Measurements from ENCODE around the gene RPLP2. TPM values are rescaled to one million over a fixed set of nuclear protein-coding genes. Genes with fewer than 3 reads are reported as not detected.

Gene RPLP2
- total RNA-seq, 1 experiment from 2014 or later = 2,582 TPM

DNA sequence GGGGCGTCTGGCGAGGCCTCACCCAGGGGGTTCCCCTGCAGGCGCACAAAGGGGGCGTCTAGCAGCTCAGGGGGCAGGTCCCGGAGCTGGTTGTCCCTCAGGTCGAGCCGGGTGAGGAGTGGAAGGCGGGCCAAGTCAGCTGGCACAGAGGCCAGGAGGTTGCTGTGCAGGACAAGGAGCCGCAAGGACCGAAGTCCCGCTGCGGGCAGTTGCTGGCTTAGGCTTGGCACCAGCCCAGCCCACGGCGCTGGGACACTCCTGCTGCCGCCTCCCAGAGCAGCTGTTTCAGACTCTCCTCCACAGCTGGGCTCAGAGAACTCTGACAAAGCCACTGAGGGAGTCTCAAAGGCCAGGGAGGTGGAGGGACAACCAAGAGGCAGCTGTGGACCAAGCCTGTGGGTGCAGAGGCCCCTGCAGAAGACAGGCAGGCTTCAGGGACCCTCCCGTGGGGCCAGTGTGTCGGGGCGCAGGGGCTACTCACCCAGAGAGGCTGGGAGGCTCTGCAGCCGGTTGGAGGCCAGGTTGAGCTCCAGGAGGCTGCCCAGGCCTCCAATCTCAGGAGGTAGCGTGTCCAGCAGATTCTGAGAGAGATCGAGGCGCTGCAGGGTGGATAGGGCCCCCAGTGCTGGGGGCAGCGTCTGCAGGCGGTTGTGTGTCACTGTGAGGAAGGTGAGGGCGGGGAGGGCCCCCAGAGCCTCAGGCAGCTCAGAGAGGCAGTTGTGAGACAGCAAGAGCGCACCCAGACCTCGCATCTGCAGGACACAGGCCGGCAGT, 6.9 kb upstream of the RPLP2 start (continued):
- TF ChIP-seq, protein P1, sequence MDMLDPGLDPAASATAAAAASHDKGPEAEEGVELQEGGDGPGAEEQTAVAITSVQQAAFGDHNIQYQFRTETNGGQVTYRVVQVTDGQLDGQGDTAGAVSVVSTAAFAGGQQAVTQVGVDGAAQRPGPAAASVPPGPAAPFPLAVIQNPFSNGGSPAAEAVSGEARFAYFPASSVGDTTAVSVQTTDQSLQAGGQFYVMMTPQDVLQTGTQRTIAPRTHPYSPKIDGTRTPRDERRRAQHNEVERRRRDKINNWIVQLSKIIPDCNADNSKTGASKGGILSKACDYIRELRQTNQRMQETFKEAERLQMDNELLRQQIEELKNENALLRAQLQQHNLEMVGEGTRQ (CRISPR knock-in tag; IDR thresholded peaks at IDR 0.05) = no peak
- TF ChIP-seq ZNF121 (CRISPR knock-in tag; IDR thresholded peaks at IDR 0.05) = no peak

DNA sequence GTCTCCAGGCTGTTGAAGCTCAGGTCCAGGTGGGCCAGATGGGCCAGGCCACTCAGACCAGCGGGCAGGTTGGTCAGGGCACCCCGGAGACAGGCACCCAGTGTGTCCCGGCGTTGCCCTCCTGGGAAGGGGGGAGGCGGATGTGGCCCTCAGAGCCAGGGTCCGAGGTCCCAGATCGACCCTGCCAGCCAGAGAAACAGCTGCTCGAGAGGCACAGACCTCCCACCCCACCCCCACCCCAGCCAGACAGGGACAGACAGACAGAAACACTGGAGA, 6.4 kb upstream of the RPLP2 start:
- Mint-ChIP-seq H3K27ac (no peak overlapping the region), H3K4me3 (peak overlapping the region; percentile 73; the same call in 1 of the 2 replicates), H3K9me3 (no peaks in the 10 kb centered on the region), H3K36me3 (no peaks in the 10 kb centered on the region), H3K4me1 (peaks cover 15% of the 10 kb centered on the region), H3K27me3 (ENCODE audit: low read depth) (no peaks in the 10 kb centered on the region)
- no peak for DNase-seq (ENCODE audit: low spot score)
- ChIA-PET POLR2A (interaction anchor here (1.1 kb wide), 1 partner anchor 13 kb away, joined by 4 read pairs; no protein-coding TSS in a partner anchor), CTCF (interaction anchor here (1.1 kb wide), 1 partner anchor 13 kb away, joined by 3 read pairs; no protein-coding TSS in a partner anchor)
- TF ChIP-seq NFATC4 (CRISPR knock-in tag; IDR thresholded peaks at IDR 0.05) = no peak
- ATAC-seq = no peak

DNA sequence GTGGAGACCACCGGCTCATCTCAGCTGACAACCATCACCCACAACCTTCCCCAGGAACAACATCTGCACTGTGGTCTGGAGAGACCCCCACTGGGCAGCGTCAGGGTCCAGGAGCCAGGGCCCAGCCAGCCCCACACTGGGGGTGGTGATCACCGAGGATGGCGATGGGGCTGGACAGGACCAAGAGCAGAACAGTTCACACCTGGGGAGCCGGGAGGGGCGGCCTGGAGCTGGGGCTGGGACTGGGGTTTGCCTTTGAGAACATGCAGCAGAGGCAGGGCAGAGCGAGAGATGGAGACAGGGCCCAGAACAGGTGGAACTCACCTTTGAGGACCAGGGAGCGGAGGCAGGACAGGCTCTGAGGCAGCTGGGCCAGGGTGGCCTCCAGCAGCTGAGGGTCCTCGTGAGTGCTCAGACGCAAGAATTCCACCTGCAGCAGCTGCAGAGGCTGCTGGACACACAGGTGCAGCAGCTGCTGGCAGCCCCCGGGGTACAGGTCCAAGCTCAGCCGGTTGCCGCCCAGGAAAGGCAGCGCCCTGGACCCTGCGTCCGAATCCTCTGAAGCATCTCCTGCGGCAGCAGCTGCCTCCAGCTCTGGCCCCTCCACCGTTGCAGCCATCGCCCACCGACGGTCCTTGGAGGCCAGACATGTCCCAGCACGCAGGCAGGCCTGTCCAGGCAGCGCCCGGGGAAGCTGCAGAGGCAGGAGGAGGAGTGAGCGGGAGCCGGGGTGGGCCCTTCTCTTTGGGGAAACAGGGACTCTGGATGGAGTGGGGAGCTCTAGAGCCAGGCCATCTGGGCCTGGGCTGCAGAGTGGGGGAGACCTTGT, 5.8 kb upstream of the RPLP2 start:
- ATAC-seq = no peak

DNA sequence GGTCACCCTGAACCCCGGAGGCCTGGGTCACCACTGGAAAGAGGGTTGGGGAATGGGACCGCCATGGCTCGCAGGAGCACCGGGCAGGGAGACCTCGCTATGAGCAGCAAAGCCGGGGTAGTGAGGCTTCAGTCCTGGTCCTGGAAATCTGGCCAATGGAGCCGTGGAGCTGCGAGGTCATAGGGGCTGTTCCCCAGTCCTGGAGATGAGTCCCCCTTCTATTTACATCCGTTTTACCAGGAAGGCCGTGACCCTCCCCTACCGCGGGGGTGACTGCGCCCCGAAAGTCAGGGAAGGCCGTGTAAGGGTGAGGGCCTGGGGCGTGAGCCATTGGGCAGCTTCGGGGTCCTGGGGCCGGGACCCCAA, 5.2 kb upstream of the RPLP2 start:
- no peaks in the 10 kb centered on the region for H3K36me3 Mint-ChIP-seq
- POLR2A ChIA-PET = interaction anchor here (0.9 to 1.4 kb wide), 5 partner anchors 14 to 32 kb away, joined by 3 to 4 read pairs (median 3); no protein-coding TSS in a partner anchor
- H3K27ac Mint-ChIP-seq = no peak overlapping the region
- CTCF ChIA-PET = interaction anchor here (0.8 to 1.4 kb wide), 4 partner anchors 9 to 250 kb away, joined by 3 to 5 read pairs (median 3); no protein-coding TSS in a partner anchor
- H3K27me3 Mint-ChIP-seq (ENCODE audit: low read depth) = no peaks in the 10 kb centered on the region
- no peaks in the 10 kb centered on the region for H3K9me3 Mint-ChIP-seq
- ATAC-seq (no peak), DNase-seq (ENCODE audit: low spot score) (no peak)
- TF ChIP-seq IRF2 (CRISPR knock-in tag; IDR thresholded peaks at IDR 0.05; ENCODE audit: borderline replicate concordance, low read depth) = no peak
- no peak for TF ChIP-seq NFATC4 (CRISPR knock-in tag; IDR thresholded peaks at IDR 0.05)
- TF ChIP-seq, protein P2, sequence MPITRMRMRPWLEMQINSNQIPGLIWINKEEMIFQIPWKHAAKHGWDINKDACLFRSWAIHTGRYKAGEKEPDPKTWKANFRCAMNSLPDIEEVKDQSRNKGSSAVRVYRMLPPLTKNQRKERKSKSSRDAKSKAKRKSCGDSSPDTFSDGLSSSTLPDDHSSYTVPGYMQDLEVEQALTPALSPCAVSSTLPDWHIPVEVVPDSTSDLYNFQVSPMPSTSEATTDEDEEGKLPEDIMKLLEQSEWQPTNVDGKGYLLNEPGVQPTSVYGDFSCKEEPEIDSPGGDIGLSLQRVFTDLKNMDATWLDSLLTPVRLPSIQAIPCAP (CRISPR knock-in tag; IDR thresholded peaks at IDR 0.05) = no peak
- no peak for TF ChIP-seq ATF1 (CRISPR knock-in tag; IDR thresholded peaks at IDR 0.05)
- no peak for TF ChIP-seq PRRX2 (CRISPR knock-in tag; IDR thresholded peaks at IDR 0.05)
- TF ChIP-seq NR1H2 (CRISPR knock-in tag; IDR thresholded peaks at IDR 0.05) = no peak
- TF ChIP-seq, protein P3, sequence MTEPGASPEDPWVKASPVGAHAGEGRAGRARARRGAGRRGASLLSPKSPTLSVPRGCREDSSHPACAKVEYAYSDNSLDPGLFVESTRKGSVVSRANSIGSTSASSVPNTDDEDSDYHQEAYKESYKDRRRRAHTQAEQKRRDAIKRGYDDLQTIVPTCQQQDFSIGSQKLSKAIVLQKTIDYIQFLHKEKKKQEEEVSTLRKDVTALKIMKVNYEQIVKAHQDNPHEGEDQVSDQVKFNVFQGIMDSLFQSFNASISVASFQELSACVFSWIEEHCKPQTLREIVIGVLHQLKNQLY (CRISPR knock-in tag; IDR thresholded peaks at IDR 0.05) = no peak
- TF ChIP-seq FOXK1 (CRISPR knock-in tag; IDR thresholded peaks at IDR 0.05) = no peak
- no peak for TF ChIP-seq OVOL2 (CRISPR knock-in tag; IDR thresholded peaks at IDR 0.05; ENCODE audit: borderline replicate concordance)
- no peak for TF ChIP-seq ZNF232 (CRISPR knock-in tag; IDR thresholded peaks at IDR 0.05)
- TF ChIP-seq ZNF263 (CRISPR knock-in tag; IDR thresholded peaks at IDR 0.05; ENCODE audit: low read depth) = no peak
- no peak for TF ChIP-seq JUN (CRISPR knock-in tag; IDR thresholded peaks at IDR 0.05)
- TF ChIP-seq, protein P4, sequence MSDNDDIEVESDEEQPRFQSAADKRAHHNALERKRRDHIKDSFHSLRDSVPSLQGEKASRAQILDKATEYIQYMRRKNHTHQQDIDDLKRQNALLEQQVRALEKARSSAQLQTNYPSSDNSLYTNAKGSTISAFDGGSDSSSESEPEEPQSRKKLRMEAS (CRISPR knock-in tag; IDR thresholded peaks at IDR 0.05) = no peak
- TF ChIP-seq TEAD4 (CRISPR knock-in tag; IDR thresholded peaks at IDR 0.05) = no peak
- TF ChIP-seq, protein P5, sequence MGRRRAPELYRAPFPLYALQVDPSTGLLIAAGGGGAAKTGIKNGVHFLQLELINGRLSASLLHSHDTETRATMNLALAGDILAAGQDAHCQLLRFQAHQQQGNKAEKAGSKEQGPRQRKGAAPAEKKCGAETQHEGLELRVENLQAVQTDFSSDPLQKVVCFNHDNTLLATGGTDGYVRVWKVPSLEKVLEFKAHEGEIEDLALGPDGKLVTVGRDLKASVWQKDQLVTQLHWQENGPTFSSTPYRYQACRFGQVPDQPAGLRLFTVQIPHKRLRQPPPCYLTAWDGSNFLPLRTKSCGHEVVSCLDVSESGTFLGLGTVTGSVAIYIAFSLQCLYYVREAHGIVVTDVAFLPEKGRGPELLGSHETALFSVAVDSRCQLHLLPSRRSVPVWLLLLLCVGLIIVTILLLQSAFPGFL (CRISPR knock-in tag; IDR thresholded peaks at IDR 0.05; ENCODE audit: borderline replicate concordance) = no peak
- no peak for TF ChIP-seq ETV6 (CRISPR knock-in tag; IDR thresholded peaks at IDR 0.05)
- TF ChIP-seq, protein P6, sequence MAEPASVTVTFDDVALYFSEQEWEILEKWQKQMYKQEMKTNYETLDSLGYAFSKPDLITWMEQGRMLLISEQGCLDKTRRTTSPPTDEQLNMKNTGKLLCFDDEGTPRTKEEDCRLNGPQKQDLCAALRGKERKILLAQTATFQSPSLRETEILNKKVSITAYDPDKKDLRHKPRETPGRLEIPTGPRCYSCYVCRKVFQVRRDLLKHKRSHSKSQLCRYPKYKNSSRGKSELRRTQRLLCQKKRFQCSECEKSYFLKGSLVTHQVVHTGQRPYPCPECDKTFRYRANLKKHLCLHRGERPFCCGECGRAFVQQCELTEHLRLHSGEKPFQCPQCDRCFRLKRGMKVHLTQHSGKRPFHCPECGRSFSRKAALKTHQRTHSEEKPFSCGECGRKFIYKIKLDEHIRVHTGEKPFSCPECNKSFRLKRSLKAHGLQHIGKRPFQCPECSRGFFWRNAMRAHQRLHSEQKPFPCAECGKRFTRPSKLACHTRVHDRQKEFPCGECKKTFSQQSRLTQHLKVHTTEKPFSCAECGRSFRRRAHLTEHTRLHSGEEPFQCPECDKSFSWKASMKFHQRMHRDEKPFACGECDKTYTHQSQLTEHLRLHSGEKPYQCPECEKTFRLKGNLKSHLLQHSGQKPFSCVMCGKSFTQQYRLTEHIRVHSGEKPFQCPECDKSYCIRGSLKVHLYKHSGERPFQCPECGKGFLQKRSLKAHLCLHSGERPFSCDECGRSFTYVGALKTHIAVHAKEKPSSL (CRISPR knock-in tag; conservative IDR thresholded peaks at IDR 0.05) = no peak
- H3K4me1 Mint-ChIP-seq = peaks cover 21% of the 10 kb centered on the region
- peak overlapping the region; percentile 73 for H3K4me3 Mint-ChIP-seq

More for the DNA sequence above, 5.8 kb upstream of the RPLP2 start:
- peak overlapping the region; percentile 73 for H3K4me3 Mint-ChIP-seq
- H3K36me3 Mint-ChIP-seq = no peaks in the 10 kb centered on the region
- TF ChIP-seq HMGA2 (CRISPR knock-in tag; IDR thresholded peaks at IDR 0.05) = no peak
- peak; percentile 31; the same call in 1 of the 2 replicates for TF ChIP-seq FOXP1 (CRISPR knock-in tag; IDR thresholded peaks at IDR 0.05; ENCODE audit: borderline replicate concordance)
- ChIA-PET POLR2A (interaction anchor here (0.9 to 1.4 kb wide), 5 partner anchors 13 to 33 kb away, joined by 3 to 4 read pairs (median 3); no protein-coding TSS in a partner anchor), CTCF (interaction anchor here (0.8 to 1.3 kb wide), 4 partner anchors 9 to 94 kb away, joined by 3 to 5 read pairs (median 3); no protein-coding TSS in a partner anchor)
- H3K27ac Mint-ChIP-seq = no peak overlapping the region
- DNase-seq (ENCODE audit: low spot score) = no peak
- H3K4me1 Mint-ChIP-seq = peaks cover 21% of the 10 kb centered on the region
- no peaks in the 10 kb centered on the region for H3K27me3 Mint-ChIP-seq (ENCODE audit: low read depth)
- no peaks in the 10 kb centered on the region for H3K9me3 Mint-ChIP-seq
